ENCODE measurements around the gene C6orf132. TPM values are rescaled to one million over a fixed set of nuclear protein-coding genes. Genes with fewer than 3 reads are reported as not detected.
"Not testable (repeated sequence)": the region's sequence is repeated elsewhere in the genome, so short reads cannot be mapped to it uniquely, and the experiment has no call there.

Gene C6orf132
- total RNA-seq, 3 donors from 2014 or later: 22.2 to 67.6 (median 57.6) TPM

GRCh38 chr6:42154461-42155209 is 12.2 kb upstream of the C6orf132 start:
- H3K4me1 ChIP-seq (ENCODE audit: low read depth): no peaks in the 10 kb centered on the region
- H3K4me3 ChIP-seq: no peak overlapping the region
- no peaks in the 10 kb centered on the region for H3K9me3 ChIP-seq
- no peak for TF ChIP-seq CTCF (IDR thresholded peaks at IDR 0.05)
- intact Hi-C loops (cut with DNase I, micrococcal nuclease): no loop called here
- DNase-seq (no peak), ATAC-seq (no peak)
- no peaks in the 10 kb centered on the region for H3K36me3 ChIP-seq (ENCODE audit: low read depth)

GRCh38 chr6:42153921-42154320 is 11.5 kb upstream of the C6orf132 start:
- no peak for DNase-seq
- no peaks in the 10 kb centered on the region for H3K4me1 ChIP-seq (ENCODE audit: low read depth)
- no peaks in the 10 kb centered on the region for H3K9me3 ChIP-seq
- intact Hi-C loops (cut with DNase I, micrococcal nuclease): no loop called here
- no peaks in the 10 kb centered on the region for H3K36me3 ChIP-seq (ENCODE audit: low read depth)
- peak; percentile 53 for ATAC-seq
- no peak overlapping the region for H3K4me3 ChIP-seq
- TF ChIP-seq CTCF (IDR thresholded peaks at IDR 0.05): no peak

GRCh38 chr6:42152528-42153213 is 10.3 kb upstream of the C6orf132 start:
- intact Hi-C loops (cut with DNase I, micrococcal nuclease); ATAC-seq; H3K4me3 ChIP-seq: not testable (repeated sequence)

GRCh38 chr6:42152024-42152423 is 9.6 kb upstream of the C6orf132 start:
- no peak for TF ChIP-seq CTCF (IDR thresholded peaks at IDR 0.05)
- intact Hi-C loops (cut with DNase I, micrococcal nuclease): no loop called here
- Histone ChIP-seq H3K9me3 (no peaks in the 10 kb centered on the region), H3K4me1 (ENCODE audit: low read depth) (peaks cover 3% of the 10 kb centered on the region), H3K4me3 (no peak overlapping the region), H3K36me3 (ENCODE audit: low read depth) (no peaks in the 10 kb centered on the region)
- DNase-seq (no peak), ATAC-seq (no peak)

More at GRCh38 chr6:42152528-42153213, 10.3 kb upstream of the C6orf132 start:
- not testable (repeated sequence) for H3K4me1 ChIP-seq (ENCODE audit: low read depth); H3K9me3 ChIP-seq; DNase-seq; H3K36me3 ChIP-seq (ENCODE audit: low read depth)

- TF ChIP-seq CTCF (IDR thresholded peaks at IDR 0.05): no peak
- DNase-seq (no peak), ATAC-seq (no peak)
- H3K4me3 ChIP-seq: no peak overlapping the region
- H3K4me1 ChIP-seq (ENCODE audit: low read depth): peaks cover 6% of the 10 kb centered on the region
- no peaks in the 10 kb centered on the region for H3K9me3 ChIP-seq
- intact Hi-C loops (cut with DNase I, micrococcal nuclease): no loop called here
- no peaks in the 10 kb centered on the region for H3K36me3 ChIP-seq (ENCODE audit: low read depth)
These were observed 7.8 kb upstream of the C6orf132 start for GRCh38 chr6:42150254-42150653.

- Histone ChIP-seq H3K36me3 (ENCODE audit: low read depth) (no peaks in the 10 kb centered on the region), H3K4me3 (no peak overlapping the region), H3K4me1 (ENCODE audit: low read depth) (peaks cover 6% of the 10 kb centered on the region), H3K9me3 (no peaks in the 10 kb centered on the region)
- DNase-seq: no peak
- peak; percentile 6 for ATAC-seq
- intact Hi-C loops (cut with DNase I, micrococcal nuclease): no loop called here
- TF ChIP-seq CTCF (IDR thresholded peaks at IDR 0.05): no peak
These were observed 5.6 kb upstream of the C6orf132 start for GRCh38 chr6:42148058-42148457.

Measured in mucosa of descending colon (tissue), 3 donors.